ENCODE data around the gene XIRP2. TPM values are rescaled to one million over a fixed set of nuclear protein-coding genes. Genes with fewer than 3 reads are reported as not detected.

The XIRP2 gene
- total RNA-seq, 1 donor from 2014 or later: 0.29 TPM

DNA sequence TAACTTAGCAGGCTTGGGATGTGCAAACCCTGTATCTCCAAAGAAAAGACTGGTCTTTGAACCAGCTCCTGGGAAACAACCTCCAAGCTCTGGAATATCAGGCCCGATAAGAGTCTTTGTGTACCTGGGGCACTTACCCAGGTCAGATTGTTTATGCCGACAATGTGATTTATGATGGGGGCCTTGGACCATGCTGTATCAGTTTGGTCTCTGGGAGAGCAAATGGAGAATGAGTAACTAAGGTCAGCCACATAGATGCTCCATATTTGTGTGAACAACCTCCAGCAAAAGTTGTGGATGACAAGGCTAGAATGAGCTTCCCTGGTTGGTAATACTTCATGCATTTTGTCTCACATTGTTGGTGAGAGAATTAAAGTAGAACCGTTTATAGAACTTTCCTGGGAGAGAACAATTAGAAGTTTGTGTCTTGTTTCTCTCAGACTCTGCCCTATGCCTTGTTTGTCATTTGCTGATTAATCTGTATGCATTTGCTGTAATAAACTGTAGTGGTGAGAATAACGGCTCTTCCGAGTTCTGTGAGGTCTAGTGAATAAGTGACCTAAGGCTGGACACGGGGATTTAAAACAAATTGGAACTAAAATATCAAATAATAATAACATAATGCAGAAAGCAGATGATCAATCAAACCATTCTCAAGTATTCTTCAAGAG lies 259.1 kb downstream of the XIRP2 start:
- Histone ChIP-seq H3K36me3 (ENCODE audit: control insufficient read depth, insufficient read depth, low read length) (no peaks in the 10 kb centered on the region), H3K4me3 (ENCODE audit: low read depth, low read length) (no peak overlapping the region), H3K27me3 (ENCODE audit: control insufficient read depth, insufficient read depth, low read length) (no peaks in the 10 kb centered on the region)
- TF ChIP-seq, protein P1, sequence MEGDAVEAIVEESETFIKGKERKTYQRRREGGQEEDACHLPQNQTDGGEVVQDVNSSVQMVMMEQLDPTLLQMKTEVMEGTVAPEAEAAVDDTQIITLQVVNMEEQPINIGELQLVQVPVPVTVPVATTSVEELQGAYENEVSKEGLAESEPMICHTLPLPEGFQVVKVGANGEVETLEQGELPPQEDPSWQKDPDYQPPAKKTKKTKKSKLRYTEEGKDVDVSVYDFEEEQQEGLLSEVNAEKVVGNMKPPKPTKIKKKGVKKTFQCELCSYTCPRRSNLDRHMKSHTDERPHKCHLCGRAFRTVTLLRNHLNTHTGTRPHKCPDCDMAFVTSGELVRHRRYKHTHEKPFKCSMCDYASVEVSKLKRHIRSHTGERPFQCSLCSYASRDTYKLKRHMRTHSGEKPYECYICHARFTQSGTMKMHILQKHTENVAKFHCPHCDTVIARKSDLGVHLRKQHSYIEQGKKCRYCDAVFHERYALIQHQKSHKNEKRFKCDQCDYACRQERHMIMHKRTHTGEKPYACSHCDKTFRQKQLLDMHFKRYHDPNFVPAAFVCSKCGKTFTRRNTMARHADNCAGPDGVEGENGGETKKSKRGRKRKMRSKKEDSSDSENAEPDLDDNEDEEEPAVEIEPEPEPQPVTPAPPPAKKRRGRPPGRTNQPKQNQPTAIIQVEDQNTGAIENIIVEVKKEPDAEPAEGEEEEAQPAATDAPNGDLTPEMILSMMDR (IDR thresholded peaks at IDR 0.05; ENCODE audit: insufficient read depth, low read length, poor library complexity, severe bottlenecking): no peak
- no peak for DNase-seq (ENCODE audit: low read depth)

DNA sequence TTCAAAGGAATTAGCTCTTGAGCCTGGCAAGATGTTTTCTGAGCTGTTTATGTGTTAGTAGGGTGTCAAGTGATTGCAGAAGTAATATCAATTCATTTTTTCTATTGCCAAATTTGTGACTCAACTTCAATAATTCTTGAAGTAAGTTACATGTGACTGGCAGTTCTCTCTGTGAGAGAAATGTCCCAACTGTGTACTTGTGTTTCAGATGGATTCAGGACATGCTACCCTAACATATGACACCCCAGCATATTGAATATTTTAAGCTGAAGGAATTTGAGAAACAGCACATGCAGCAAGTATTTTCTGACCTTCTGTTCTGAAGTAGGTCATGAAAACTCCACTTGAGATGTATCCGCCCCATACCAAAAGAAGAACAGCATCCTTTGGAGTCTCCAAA lies 263.6 kb downstream of the XIRP2 start:
- H3K27me3 ChIP-seq (ENCODE audit: control insufficient read depth, insufficient read depth, low read length): no peaks in the 10 kb centered on the region
- no peaks in the 10 kb centered on the region for H3K36me3 ChIP-seq (ENCODE audit: control insufficient read depth, insufficient read depth, low read length)
- TF ChIP-seq, protein P1 (IDR thresholded peaks at IDR 0.05; ENCODE audit: insufficient read depth, low read length, poor library complexity, severe bottlenecking): no peak
- H3K4me3 ChIP-seq (ENCODE audit: low read depth, low read length): no peak overlapping the region
- DNase-seq (ENCODE audit: low read depth): no peak

DNA sequence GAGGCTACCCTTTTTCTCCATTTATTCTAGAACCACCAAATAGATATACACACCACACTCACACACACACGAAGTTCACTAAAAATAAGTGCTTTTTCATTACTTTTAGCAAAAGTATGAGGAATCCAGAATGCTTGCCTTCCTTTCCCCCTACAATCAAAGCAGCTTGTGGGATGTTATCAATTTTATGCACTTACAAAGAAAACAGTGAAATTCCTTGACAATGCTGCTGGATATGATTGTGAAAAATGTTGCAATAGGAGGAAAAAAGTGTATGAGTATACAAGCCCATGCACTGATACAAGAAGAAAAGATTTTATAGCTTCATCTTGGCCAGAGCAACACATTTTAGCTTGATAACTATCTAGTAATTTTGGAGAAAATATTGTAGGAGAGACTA lies 269.2 kb downstream of the XIRP2 start:
- no peaks in the 10 kb centered on the region for H3K36me3 ChIP-seq (ENCODE audit: control insufficient read depth, insufficient read depth, low read length)
- DNase-seq (ENCODE audit: low read depth): no peak
- no peaks in the 10 kb centered on the region for H3K27me3 ChIP-seq (ENCODE audit: control insufficient read depth, insufficient read depth, low read length)
- TF ChIP-seq, protein P1 (IDR thresholded peaks at IDR 0.05; ENCODE audit: insufficient read depth, low read length, poor library complexity, severe bottlenecking): no peak
- no peak overlapping the region for H3K4me3 ChIP-seq (ENCODE audit: low read depth, low read length)

DNA sequence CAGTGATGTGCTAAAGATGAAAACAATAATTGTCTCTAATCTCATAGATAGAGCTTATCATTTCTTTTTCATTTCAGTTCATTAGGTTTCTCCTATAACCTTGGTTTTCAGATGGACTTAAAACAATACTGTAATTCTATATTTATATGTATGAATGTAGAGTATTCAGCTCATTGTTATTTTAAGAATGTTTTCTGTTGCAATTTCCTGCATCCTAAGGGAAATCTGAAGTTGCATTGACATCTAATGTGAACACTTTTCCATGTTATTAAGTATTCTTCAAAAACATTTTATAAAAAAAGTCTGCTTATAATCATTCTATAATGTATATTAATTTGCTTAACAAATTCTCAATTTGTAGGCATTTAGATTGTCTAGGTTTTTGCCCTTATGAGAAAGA lies 288.9 kb downstream of the XIRP2 start:
- no peak overlapping the region for H3K4me3 ChIP-seq (ENCODE audit: low read depth, low read length)
- TF ChIP-seq, protein P1 (IDR thresholded peaks at IDR 0.05; ENCODE audit: insufficient read depth, low read length, poor library complexity, severe bottlenecking): no peak
- no peaks in the 10 kb centered on the region for H3K27me3 ChIP-seq (ENCODE audit: control insufficient read depth, insufficient read depth, low read length)
- no peak for DNase-seq (ENCODE audit: low read depth)
- H3K36me3 ChIP-seq (ENCODE audit: control insufficient read depth, insufficient read depth, low read length): no peaks in the 10 kb centered on the region

DNA sequence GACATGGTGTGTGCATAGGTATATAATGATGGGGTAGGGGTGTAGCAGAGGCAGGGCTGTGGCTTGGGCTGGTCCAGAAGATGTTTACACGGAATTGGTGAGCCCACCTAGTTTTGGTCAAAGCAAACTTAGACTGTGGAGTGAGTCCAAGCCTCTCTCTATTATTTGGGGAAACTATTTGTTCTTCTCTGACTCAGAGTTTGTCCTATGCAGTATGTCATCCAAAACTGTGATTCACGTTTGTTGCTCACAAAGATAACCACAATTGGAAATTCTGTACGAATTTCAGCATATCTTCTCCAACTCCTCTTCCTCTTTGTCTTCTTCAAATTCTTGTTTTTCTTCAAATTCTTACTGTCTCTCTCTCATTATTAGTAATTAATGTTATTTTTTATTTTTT lies 292.9 kb downstream of the XIRP2 start:
- Histone ChIP-seq H3K36me3 (ENCODE audit: control insufficient read depth, insufficient read depth, low read length) (no peaks in the 10 kb centered on the region), H3K27me3 (ENCODE audit: control insufficient read depth, insufficient read depth, low read length) (no peaks in the 10 kb centered on the region), H3K4me3 (ENCODE audit: low read depth, low read length) (no peak overlapping the region)
- TF ChIP-seq, protein P1 (IDR thresholded peaks at IDR 0.05; ENCODE audit: insufficient read depth, low read length, poor library complexity, severe bottlenecking): no peak
- DNase-seq (ENCODE audit: low read depth): no peak

GRCh38 chr2:167181688-167182087 lies 293.4 kb downstream of the XIRP2 start:
- Histone ChIP-seq H3K4me3 (ENCODE audit: low read depth, low read length) (no peak overlapping the region), H3K36me3 (ENCODE audit: control insufficient read depth, insufficient read depth, low read length) (no peaks in the 10 kb centered on the region), H3K27me3 (ENCODE audit: control insufficient read depth, insufficient read depth, low read length) (no peaks in the 10 kb centered on the region)
- TF ChIP-seq, protein P1 (IDR thresholded peaks at IDR 0.05; ENCODE audit: insufficient read depth, low read length, poor library complexity, severe bottlenecking): no peak
- no peak for DNase-seq (ENCODE audit: low read depth)
